Neutrophil (primary cell): ENCODE results near the gene CFAP221.

Source experiments
- H3K27ac ChIP-seq: fragments of 200-600 bp; sonication (generic); 2 replicates; pipeline ENCODE4 v1.5.1; 2016; ENCODE audit warnings: mild to moderate bottlenecking, moderate library complexity
- H3K27me3 ChIP-seq: fragments of 200-600 bp; sonication (generic); 2 replicates; pipeline ENCODE4 v1.6.0; 2016; ENCODE audit warnings: mild to moderate bottlenecking
- H3K36me3 ChIP-seq: fragments of 200-600 bp; sonication (generic); 2 replicates; pipeline ENCODE4 v1.5.1; 2017
- H3K4me1 ChIP-seq, 2 experiments: fragments of 200-600 bp in 1 of 2; sonication (generic) in 1 of 2; 1 replicate in 1 of 2; 2 replicates in 1 of 2; pipeline versions ENCODE4 v1.5.1 to v1.6.1; 2013 to 2016; ENCODE audit warnings: low read depth in 1 of 2, low read length in 1 of 2, mild to moderate bottlenecking in 1 of 2, moderate library complexity in 1 of 2; ENCODE audit not compliant: control insufficient read depth in 1 of 2, insufficient read depth in 1 of 2
- H3K4me3 ChIP-seq, 2 experiments: fragments of 200-600 bp in 1 of 2; sonication (generic) in 1 of 2; 1 replicate in 1 of 2; 2 replicates in 1 of 2; pipeline ENCODE4 v1.5.1; 2013 to 2016; ENCODE audit warnings: low read depth in 1 of 2, low read length in 1 of 2, mild to moderate bottlenecking in 1 of 2, moderate library complexity in 1 of 2
- H3K9me3 ChIP-seq: fragments of 200-600 bp; sonication (generic); 2 replicates; pipeline ENCODE4 v1.5.1; 2016
- CTCF ChIP-seq: fragments of 200-600 bp; sonication (generic); IDR thresholded peaks from 2 replicates; pipeline ENCODE4 v1.5.1; 2016; ENCODE audit warnings: antibody characterized with exemption

The CFAP221 gene

GRCh38 chr2:119553687-119554344 is 9.6 kb downstream of the CFAP221 start:
- H3K9me3 ChIP-seq: no peaks in the 10 kb centered on the region
- no peak overlapping the region for H3K27ac ChIP-seq
- no peaks in the 10 kb centered on the region for H3K4me1 ChIP-seq
- no peaks in the 10 kb centered on the region for H3K36me3 ChIP-seq
- no peak overlapping the region for H3K4me3 ChIP-seq
- peaks cover 29% of the 10 kb centered on the region for H3K27me3 ChIP-seq
- TF ChIP-seq CTCF: no peak

- no peak overlapping the region for H3K4me3 ChIP-seq
- no peak overlapping the region for H3K27ac ChIP-seq
- no peaks in the 10 kb centered on the region for H3K36me3 ChIP-seq
- H3K4me1 ChIP-seq: no peaks in the 10 kb centered on the region
- H3K9me3 ChIP-seq: no peaks in the 10 kb centered on the region
- no peak for TF ChIP-seq CTCF
- H3K27me3 ChIP-seq: no peaks in the 10 kb centered on the region
Observed at GRCh38 chr2:119565481-119565880, 21.2 kb downstream of the CFAP221 start.

GRCh38 chr2:119567292-119567691 is 23.0 kb downstream of the CFAP221 start:
- Histone ChIP-seq H3K9me3 (no peaks in the 10 kb centered on the region), H3K4me3 (no peak overlapping the region)

GRCh38 chr2:119574108-119574815 is 30.0 kb downstream of the CFAP221 start:
- no peak for TF ChIP-seq CTCF
- Histone ChIP-seq H3K36me3 (no peaks in the 10 kb centered on the region), H3K9me3 (no peaks in the 10 kb centered on the region)

More at GRCh38 chr2:119567292-119567691, 23.0 kb downstream of the CFAP221 start:
- TF ChIP-seq CTCF: no peak
- Histone ChIP-seq H3K36me3 (no peaks in the 10 kb centered on the region), H3K27me3 (no peaks in the 10 kb centered on the region), H3K4me1 (no peaks in the 10 kb centered on the region), H3K27ac (no peak overlapping the region)

GRCh38 chr2:119574864-119575263 is 30.6 kb downstream of the CFAP221 start:
- H3K27me3 ChIP-seq: no peaks in the 10 kb centered on the region
- H3K4me3 ChIP-seq: no peak overlapping the region
- TF ChIP-seq CTCF: no peak
- H3K27ac ChIP-seq: no peak overlapping the region
- H3K36me3 ChIP-seq: no peaks in the 10 kb centered on the region
- H3K4me1 ChIP-seq: no peaks in the 10 kb centered on the region
- H3K9me3 ChIP-seq: no peaks in the 10 kb centered on the region

More at GRCh38 chr2:119574108-119574815, 30.0 kb downstream of the CFAP221 start:
- Histone ChIP-seq H3K4me3 (no peak overlapping the region), H3K4me1 (no peaks in the 10 kb centered on the region), H3K27ac (no peak overlapping the region), H3K27me3 (no peaks in the 10 kb centered on the region)
